ENCODE data around the gene GUCY1A2.

GUCY1A2 gene

GRCh38 chr11:106794058-106794457 is 224.2 kb downstream of the GUCY1A2 start:
- DNase-seq, result no peak
- H3K4me2 ChIP-seq (ENCODE audit: insufficient read depth, low read length), result no peak overlapping the region
- no peak overlapping the region for H3K27ac ChIP-seq (ENCODE audit: low read length)
- no peaks in the 10 kb centered on the region for H4K20me1 ChIP-seq (ENCODE audit: insufficient read depth, low read length)
- H2AFZ ChIP-seq (ENCODE audit: low read depth, low read length), result no peak overlapping the region
- H3K4me3 ChIP-seq (ENCODE audit: low read depth in 1 of 2, low read length in 2 of 2), result no peak overlapping the region
- peaks cover 10% of the 10 kb centered on the region for H3K9me3 ChIP-seq (ENCODE audit: insufficient read depth, low read length, severe bottlenecking)
- no peaks in the 10 kb centered on the region for H3K36me3 ChIP-seq (ENCODE audit: insufficient read depth, low read length)
- H3K79me2 ChIP-seq (ENCODE audit: insufficient read depth, low read length), result no peaks in the 10 kb centered on the region
- ATAC-seq (ENCODE audit: insufficient read depth, low read depth), result no peak
- peaks cover 7% of the 10 kb centered on the region; the same call in 1 of the 2 replicates for H3K4me1 ChIP-seq (ENCODE audit: insufficient read depth, low read length)
- H3K9ac ChIP-seq (ENCODE audit: low read depth, low read length), result no peak overlapping the region
- no peaks in the 10 kb centered on the region for H3K27me3 ChIP-seq (ENCODE audit: insufficient read depth, low read length, poor library complexity)
- TF ChIP-seq EZH2 (IDR thresholded peaks at IDR 0.05; ENCODE audit: borderline replicate concordance, low read depth, low read length, severe bottlenecking), result no peak
- TF ChIP-seq, protein P1, sequence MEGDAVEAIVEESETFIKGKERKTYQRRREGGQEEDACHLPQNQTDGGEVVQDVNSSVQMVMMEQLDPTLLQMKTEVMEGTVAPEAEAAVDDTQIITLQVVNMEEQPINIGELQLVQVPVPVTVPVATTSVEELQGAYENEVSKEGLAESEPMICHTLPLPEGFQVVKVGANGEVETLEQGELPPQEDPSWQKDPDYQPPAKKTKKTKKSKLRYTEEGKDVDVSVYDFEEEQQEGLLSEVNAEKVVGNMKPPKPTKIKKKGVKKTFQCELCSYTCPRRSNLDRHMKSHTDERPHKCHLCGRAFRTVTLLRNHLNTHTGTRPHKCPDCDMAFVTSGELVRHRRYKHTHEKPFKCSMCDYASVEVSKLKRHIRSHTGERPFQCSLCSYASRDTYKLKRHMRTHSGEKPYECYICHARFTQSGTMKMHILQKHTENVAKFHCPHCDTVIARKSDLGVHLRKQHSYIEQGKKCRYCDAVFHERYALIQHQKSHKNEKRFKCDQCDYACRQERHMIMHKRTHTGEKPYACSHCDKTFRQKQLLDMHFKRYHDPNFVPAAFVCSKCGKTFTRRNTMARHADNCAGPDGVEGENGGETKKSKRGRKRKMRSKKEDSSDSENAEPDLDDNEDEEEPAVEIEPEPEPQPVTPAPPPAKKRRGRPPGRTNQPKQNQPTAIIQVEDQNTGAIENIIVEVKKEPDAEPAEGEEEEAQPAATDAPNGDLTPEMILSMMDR (IDR thresholded peaks at IDR 0.05; ENCODE audit: borderline replicate concordance, extremely low read depth, low read length, poor library complexity, severe bottlenecking), result no peak

DNA sequence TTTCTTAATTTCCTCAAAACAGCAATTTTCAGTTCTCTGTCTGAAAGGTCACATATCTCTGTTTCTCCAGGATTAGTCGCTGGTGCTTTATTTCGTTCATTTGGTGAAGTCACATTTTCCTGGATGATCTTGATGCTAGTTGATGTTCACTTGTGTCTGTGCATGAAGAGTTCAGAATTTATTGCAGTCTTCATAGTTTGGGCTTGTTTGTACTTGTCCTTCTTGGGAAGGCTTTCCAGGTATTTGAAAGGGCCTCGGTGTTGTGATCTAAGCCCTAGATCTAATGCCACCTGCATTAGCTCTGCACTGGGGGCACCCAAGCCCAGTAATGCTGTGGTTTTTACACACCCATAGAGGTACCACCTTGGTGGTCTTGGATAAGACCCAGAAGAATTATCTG is 228.9 kb downstream of the GUCY1A2 start:
- Histone ChIP-seq H3K4me3 (ENCODE audit: low read depth in 1 of 2, low read length in 2 of 2) (no peak overlapping the region), H3K79me2 (ENCODE audit: insufficient read depth, low read length) (no peaks in the 10 kb centered on the region), H3K36me3 (ENCODE audit: insufficient read depth, low read length) (no peaks in the 10 kb centered on the region), H3K27ac (ENCODE audit: low read length) (peak overlapping the region; percentile 16; the same call in 1 of the 2 replicates), H4K20me1 (ENCODE audit: insufficient read depth, low read length) (no peaks in the 10 kb centered on the region), H3K4me2 (ENCODE audit: insufficient read depth, low read length) (no peak overlapping the region), H3K4me1 (ENCODE audit: insufficient read depth, low read length) (peaks cover 7% of the 10 kb centered on the region; the same call in 1 of the 2 replicates), H2AFZ (ENCODE audit: low read depth, low read length) (no peak overlapping the region), H3K9ac (ENCODE audit: low read depth, low read length) (no peak overlapping the region), H3K27me3 (ENCODE audit: insufficient read depth, low read length, poor library complexity) (no peaks in the 10 kb centered on the region), H3K9me3 (ENCODE audit: insufficient read depth, low read length, severe bottlenecking) (no peaks in the 10 kb centered on the region)
- ATAC-seq (ENCODE audit: insufficient read depth, low read depth) (0 out of 3 replicates have a peak, but pooled peaks have one; percentile 33), DNase-seq (no peak)
- TF ChIP-seq EZH2 (IDR thresholded peaks at IDR 0.05; ENCODE audit: borderline replicate concordance, low read depth, low read length, severe bottlenecking), result no peak
- TF ChIP-seq, protein P1 (IDR thresholded peaks at IDR 0.05; ENCODE audit: borderline replicate concordance, extremely low read depth, low read length, poor library complexity, severe bottlenecking), result no peak

GRCh38 chr11:106787454-106787853 is 230.8 kb downstream of the GUCY1A2 start:
- Histone ChIP-seq H3K36me3 (ENCODE audit: insufficient read depth, low read length) (no peaks in the 10 kb centered on the region), H3K4me3 (ENCODE audit: low read depth in 1 of 2, low read length in 2 of 2) (no peak overlapping the region), H2AFZ (ENCODE audit: low read depth, low read length) (no peak overlapping the region), H3K9me3 (ENCODE audit: insufficient read depth, low read length, severe bottlenecking) (no peaks in the 10 kb centered on the region), H3K9ac (ENCODE audit: low read depth, low read length) (no peak overlapping the region), H4K20me1 (ENCODE audit: insufficient read depth, low read length) (no peaks in the 10 kb centered on the region), H3K4me2 (ENCODE audit: insufficient read depth, low read length) (no peak overlapping the region), H3K27me3 (ENCODE audit: insufficient read depth, low read length, poor library complexity) (no peaks in the 10 kb centered on the region), H3K79me2 (ENCODE audit: insufficient read depth, low read length) (no peaks in the 10 kb centered on the region), H3K4me1 (ENCODE audit: insufficient read depth, low read length) (peaks cover 7% of the 10 kb centered on the region; the same call in 1 of the 2 replicates), H3K27ac (ENCODE audit: low read length) (no peak overlapping the region)
- TF ChIP-seq, protein P1 (IDR thresholded peaks at IDR 0.05; ENCODE audit: borderline replicate concordance, extremely low read depth, low read length, poor library complexity, severe bottlenecking), result no peak
- DNase-seq (no peak), ATAC-seq (ENCODE audit: insufficient read depth, low read depth) (no peak)

Data from DND-41 (cell line).